PC-9 (cell line): ENCODE measurements around the gene MAL. TPM values are rescaled to one million over a fixed set of nuclear protein-coding genes. Genes with fewer than 3 reads are reported as not detected.
A peak's percentile ranks its signal among the peaks of the same experiment; 100 is the strongest.

Experiments
- BruUV-seq: library from RNA; stranded (reverse); fragments of 400-500 nt; replicated peaks from 2 replicates; lab custom pipeline; 2021; lab: Mats Ljungman, UMichigan
- CTCF ChIA-PET: fragments of 300-600 bp; sonication (Branson Sonifier 250); formaldehyde crosslinking; loops from one replicate; lab custom pipeline; 2022; ENCODE audit warnings: antibody characterized with exemption; lab: Charles Lee
- POLR2A ChIA-PET: fragments of 300-600 bp; sonication (Branson Sonifier 250); formaldehyde crosslinking; loops from one replicate; lab custom pipeline; 2022; ENCODE audit warnings: antibody characterized with exemption; ENCODE audit not compliant: unreplicated experiment; lab: Charles Lee
- DNase-seq, 2 experiments: peaks; one replicate each; pipeline versions ENCODE4 v3.0.0 to v3.0.0-alpha.2; 2015 to 2022; ENCODE audit warnings: mixed read lengths in 1 of 2
- H2AFZ ChIP-seq: fragments of 200-600 bp; sonication (generic); 2 replicates; pipeline ENCODE4 v1.8.1; 2017; ENCODE audit warnings: antibody characterized with exemption
- H3F3A ChIP-seq: fragments of 200-600 bp; sonication (generic); 2 replicates; pipeline ENCODE4 v1.8.1; 2017; ENCODE audit warnings: antibody characterized with exemption, mild to moderate bottlenecking, low read depth; ENCODE audit not compliant: insufficient read depth
- H3K27ac ChIP-seq: fragments of 200-600 bp; sonication (generic); 2 replicates; pipeline ENCODE4 v1.6.1; 2016; ENCODE audit warnings: mixed run types
- H3K27me3 ChIP-seq: fragments of 200-600 bp; sonication (generic); 2 replicates; pipeline ENCODE4 v1.6.1; 2016; ENCODE audit warnings: low read depth, mixed run types; ENCODE audit not compliant: insufficient read depth
- H3K36me3 ChIP-seq: fragments of 200-600 bp; sonication (generic); 2 replicates; pipeline ENCODE4 v1.6.1; 2016; ENCODE audit warnings: low read depth, mixed run types
- H3K4me1 ChIP-seq: fragments of 200-600 bp; sonication (generic); replicated peaks from 2 replicates; pipeline ENCODE4 v1.6.1; 2016; ENCODE audit warnings: mixed run types; ENCODE audit not compliant: insufficient read depth
- H3K4me2 ChIP-seq: fragments of 200-600 bp; sonication (generic); 2 replicates; pipeline ENCODE4 v1.6.1; 2017; ENCODE audit warnings: mixed run types
- H3K4me3 ChIP-seq: fragments of 200-600 bp; sonication (generic); 2 replicates; pipeline ENCODE4 v1.6.1; 2016; ENCODE audit warnings: mixed run types
- H3K79me2 ChIP-seq: fragments of 200-600 bp; sonication (generic); 2 replicates; pipeline ENCODE4 v1.6.1; 2017; ENCODE audit warnings: low read depth, mixed run types
- H3K9me2 ChIP-seq: fragments of 200-600 bp; sonication (generic); 2 replicates; pipeline ENCODE4 v1.8.1; 2017; ENCODE audit warnings: mild to moderate bottlenecking; ENCODE audit not compliant: insufficient read depth
- H3K9me3 ChIP-seq: fragments of 200-600 bp; sonication (generic); 2 replicates; pipeline ENCODE4 v1.8.1; 2016; ENCODE audit warnings: low read depth; ENCODE audit not compliant: insufficient read depth
- H4K20me1 ChIP-seq: fragments of 200-600 bp; sonication (generic); 2 replicates; pipeline ENCODE4 v1.8.1; 2017; ENCODE audit not compliant: insufficient read depth
- EZH2 ChIP-seq: fragments of 200-600 bp; sonication (generic); IDR thresholded peaks from 2 replicates; pipeline ENCODE4 v1.8.0; 2017; ENCODE audit warnings: antibody characterized with exemption, low read depth
- intact Hi-C: fragments of 100-400 bp; cut with micrococcal nuclease; formaldehyde crosslinking; loops from one replicate; pipeline ENCODE4 v1.10.0; 2022; ENCODE audit not compliant: unreplicated experiment
- total RNA-seq: library from RNA; stranded (reverse); gene quantifications from 2 replicates; pipeline ENCODE4 v1.2.3, GENCODE V29; 2021
- TF ChIP-seq, protein P1 (sequence below): fragments of 200-600 bp; sonication (generic); conservative IDR thresholded peaks from 2 replicates; pipeline ENCODE4 v1.6.1; 2017; ENCODE audit warnings: mixed run types, antibody characterized with exemption, mild to moderate bottlenecking, moderate library complexity

MAL gene
- total RNA-seq, 1 experiment from 2014 or later, result 146 TPM

DNA sequence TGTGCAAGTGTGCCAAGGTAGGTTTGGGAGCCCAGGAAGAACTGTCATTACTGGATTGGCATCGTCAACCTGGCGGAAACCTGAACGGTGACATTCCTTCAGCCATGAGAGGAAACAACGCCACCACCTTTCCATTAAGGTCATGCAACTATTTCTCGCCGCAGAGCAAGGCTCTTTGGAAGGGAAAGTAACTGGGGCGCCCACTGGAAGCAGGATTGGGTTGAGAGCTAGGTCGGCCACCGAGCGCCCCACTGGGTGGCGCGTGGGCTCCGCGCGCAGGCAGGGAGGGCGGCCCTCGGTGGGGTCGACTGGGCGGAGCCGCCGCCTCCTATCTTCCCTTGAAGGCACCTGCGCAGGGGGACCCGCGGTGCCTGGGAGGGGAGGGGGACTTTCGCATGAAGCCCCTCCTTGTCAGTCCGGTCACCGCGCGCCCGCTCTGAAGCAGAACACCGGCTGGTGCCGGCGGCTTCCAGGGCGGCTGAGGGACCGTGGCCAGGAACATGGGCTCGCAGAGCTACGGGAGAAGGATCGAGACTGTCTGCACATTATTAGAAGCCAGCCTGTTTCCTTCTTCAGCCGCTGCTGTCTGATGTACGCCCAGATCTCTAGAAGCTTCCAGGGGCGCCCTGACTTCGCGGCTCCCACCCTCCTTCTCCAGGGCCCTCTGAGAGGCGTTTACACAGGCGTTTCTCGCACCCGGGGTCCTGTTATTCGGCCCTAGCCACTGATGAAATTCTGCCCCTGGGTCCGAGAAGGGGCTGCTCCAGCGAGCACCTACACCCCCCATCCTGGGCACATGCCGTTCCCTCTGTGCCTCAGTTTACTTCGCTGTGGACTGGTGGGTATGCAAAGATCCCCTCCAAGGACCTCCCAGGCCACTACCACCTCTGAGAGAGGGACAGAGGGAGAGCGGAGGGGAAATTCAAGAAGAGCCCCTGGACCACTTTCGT, 27.3 kb upstream of the MAL start:
- H3K4me3 ChIP-seq, result peak overlapping the region; percentile 44; the same call in 1 of the 2 replicates

DNA sequence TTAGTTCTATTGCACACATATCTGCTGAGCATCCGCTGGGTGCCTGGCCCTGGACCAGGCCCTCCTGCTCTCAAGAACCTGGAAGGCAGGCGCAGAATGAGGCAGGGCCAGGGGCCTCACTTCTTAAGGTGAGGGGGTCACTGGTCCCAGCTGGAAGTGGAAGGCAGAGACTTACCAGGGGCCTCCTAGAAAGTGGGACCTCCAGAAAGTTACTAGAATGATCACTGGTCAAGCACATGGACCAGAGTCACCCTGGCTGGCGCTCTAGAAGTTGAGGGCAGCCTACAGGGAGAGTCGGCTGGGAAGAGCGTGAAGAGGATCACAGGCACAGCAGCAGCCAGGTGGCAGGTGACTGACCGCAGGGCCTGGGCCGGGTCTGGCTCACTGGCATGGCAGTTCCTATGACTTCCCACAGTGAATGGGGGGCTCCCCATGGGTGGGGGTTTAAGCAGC, 26.1 kb upstream of the MAL start:
- no peak for DNase-seq
- Histone ChIP-seq H3K4me1 (no peaks in the 10 kb centered on the region), H3K79me2 (no peaks in the 10 kb centered on the region), H3F3A (no peaks in the 10 kb centered on the region), H3K36me3 (no peaks in the 10 kb centered on the region), H3K27me3 (peaks cover 10% of the 10 kb centered on the region; the same call in 1 of the 2 replicates), H3K9me2 (no peaks in the 10 kb centered on the region), H3K9me3 (no peaks in the 10 kb centered on the region), H4K20me1 (no peaks in the 10 kb centered on the region), H3K4me2 (no peak overlapping the region), H3K27ac (no peak overlapping the region), H3K4me3 (no peak overlapping the region), H2AFZ (no peak overlapping the region)
- BruUV-seq, result no TSS peak
- POLR2A ChIA-PET, result no interaction called here
- TF ChIP-seq, protein P1, sequence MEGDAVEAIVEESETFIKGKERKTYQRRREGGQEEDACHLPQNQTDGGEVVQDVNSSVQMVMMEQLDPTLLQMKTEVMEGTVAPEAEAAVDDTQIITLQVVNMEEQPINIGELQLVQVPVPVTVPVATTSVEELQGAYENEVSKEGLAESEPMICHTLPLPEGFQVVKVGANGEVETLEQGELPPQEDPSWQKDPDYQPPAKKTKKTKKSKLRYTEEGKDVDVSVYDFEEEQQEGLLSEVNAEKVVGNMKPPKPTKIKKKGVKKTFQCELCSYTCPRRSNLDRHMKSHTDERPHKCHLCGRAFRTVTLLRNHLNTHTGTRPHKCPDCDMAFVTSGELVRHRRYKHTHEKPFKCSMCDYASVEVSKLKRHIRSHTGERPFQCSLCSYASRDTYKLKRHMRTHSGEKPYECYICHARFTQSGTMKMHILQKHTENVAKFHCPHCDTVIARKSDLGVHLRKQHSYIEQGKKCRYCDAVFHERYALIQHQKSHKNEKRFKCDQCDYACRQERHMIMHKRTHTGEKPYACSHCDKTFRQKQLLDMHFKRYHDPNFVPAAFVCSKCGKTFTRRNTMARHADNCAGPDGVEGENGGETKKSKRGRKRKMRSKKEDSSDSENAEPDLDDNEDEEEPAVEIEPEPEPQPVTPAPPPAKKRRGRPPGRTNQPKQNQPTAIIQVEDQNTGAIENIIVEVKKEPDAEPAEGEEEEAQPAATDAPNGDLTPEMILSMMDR, result no peak
- TF ChIP-seq EZH2, result no peak
- CTCF ChIA-PET, result no interaction called here
- intact Hi-C loops, result no loop called here

More for the DNA sequence above, 27.3 kb upstream of the MAL start:
- H3F3A ChIP-seq, result no peaks in the 10 kb centered on the region
- H3K4me1 ChIP-seq, result no peaks in the 10 kb centered on the region
- no peaks in the 10 kb centered on the region for H4K20me1 ChIP-seq
- BruUV-seq, result no TSS peak
- TF ChIP-seq, protein P1, result no peak
- no peak for TF ChIP-seq EZH2
- H2AFZ ChIP-seq, result peak overlapping the region; percentile 66; the same call in 1 of the 2 replicates
- peak; percentile 64 to 75 for DNase-seq
- intact Hi-C loops, result loop anchor here (1.0 kb wide), 1 partner anchor 25 kb away; no protein-coding TSS in a partner anchor
- POLR2A ChIA-PET, result interaction anchor here (0.5 kb wide), 1 partner anchor 128 kb away, joined by 14 read pairs; no protein-coding TSS in a partner anchor
- H3K9me2 ChIP-seq, result no peaks in the 10 kb centered on the region
- CTCF ChIA-PET, result interaction anchor here (0.5 to 1.1 kb wide), 3 partner anchors 24 to 80 kb away, joined by 3 to 4 read pairs (median 4); no protein-coding TSS in a partner anchor
- no peak overlapping the region for H3K27ac ChIP-seq
- no peaks in the 10 kb centered on the region for H3K79me2 ChIP-seq
- H3K36me3 ChIP-seq, result no peaks in the 10 kb centered on the region
- no peaks in the 10 kb centered on the region for H3K9me3 ChIP-seq
- peak overlapping the region; percentile 71 for H3K4me2 ChIP-seq
- H3K27me3 ChIP-seq, result peaks cover 16% of the 10 kb centered on the region; the same call in 1 of the 2 replicates

DNA sequence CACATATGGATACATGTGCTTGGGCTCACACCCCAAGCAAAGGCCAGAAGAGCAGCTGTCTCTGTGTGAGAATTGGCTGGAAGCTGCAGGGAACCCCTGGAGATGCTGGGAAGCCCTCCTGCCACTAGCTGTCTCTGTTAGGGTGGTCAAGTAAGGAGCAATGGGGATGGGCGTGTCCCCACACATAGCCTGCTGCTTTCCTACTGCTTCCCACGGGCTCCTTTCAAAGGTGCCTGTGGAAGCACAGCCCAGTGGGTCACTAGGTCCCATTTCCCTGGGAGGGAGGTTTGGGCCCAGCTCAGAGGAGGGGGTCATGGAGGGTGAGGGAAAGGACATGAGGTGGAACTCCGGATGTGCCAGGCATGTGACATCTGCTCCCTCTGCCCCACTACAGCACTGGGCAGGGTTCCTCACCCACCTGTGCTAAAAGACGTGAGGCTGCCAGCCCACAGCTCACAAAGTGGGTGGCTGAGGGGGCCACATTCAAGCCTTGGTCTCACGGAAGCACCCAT, 24.4 kb upstream of the MAL start:
- Histone ChIP-seq H3K4me1 (no peaks in the 10 kb centered on the region), H3K27ac (no peak overlapping the region), H3K9me2 (no peaks in the 10 kb centered on the region), H3K4me3 (no peak overlapping the region), H3K27me3 (peaks cover 8% of the 10 kb centered on the region; the same call in 1 of the 2 replicates), H4K20me1 (no peaks in the 10 kb centered on the region), H2AFZ (no peak overlapping the region), H3K79me2 (no peaks in the 10 kb centered on the region), H3K9me3 (no peaks in the 10 kb centered on the region), H3K36me3 (no peaks in the 10 kb centered on the region), H3K4me2 (no peak overlapping the region), H3F3A (no peaks in the 10 kb centered on the region)
- TF ChIP-seq EZH2, result no peak
- TF ChIP-seq, protein P1, result no peak
- ChIA-PET CTCF (no interaction called here), POLR2A (no interaction called here)
- DNase-seq, result no peak
- BruUV-seq, result no TSS peak
- intact Hi-C loops, result no loop called here
